Middle frontal gyrus (tissue), 1 donor: ENCODE data around the gene COLEC12.
"Not testable (repeated sequence)": the region's sequence is repeated elsewhere in the genome, so short reads cannot be mapped to it uniquely, and the experiment has no call there.

Source experiments
- DNase-seq: peaks from one replicate; pipeline ENCODE4 v3.0.0-alpha.2; 2015; ENCODE audit warnings: low spot score; ENCODE audit errors: extremely low spot score

The COLEC12 gene

GRCh38 chr18:415047-415446 lies 85.5 kb downstream of the COLEC12 start:
- no peak for DNase-seq

- no peak for DNase-seq
Measured at GRCh38 chr18:413233-413632, 87.3 kb downstream of the COLEC12 start.

GRCh38 chr18:410047-410455 lies 90.5 kb downstream of the COLEC12 start:
- no peak for DNase-seq

- DNase-seq: no peak
Measured at GRCh38 chr18:408367-408766, 92.1 kb downstream of the COLEC12 start.

GRCh38 chr18:407626-408224 lies 92.8 kb downstream of the COLEC12 start:
- DNase-seq: no peak

GRCh38 chr18:407191-407590 lies 93.3 kb downstream of the COLEC12 start:
- no peak for DNase-seq

- no peak for DNase-seq
Measured at GRCh38 chr18:406677-407076, 93.8 kb downstream of the COLEC12 start.

- not testable (repeated sequence) for DNase-seq
Measured at GRCh38 chr18:405006-405405, 95.5 kb downstream of the COLEC12 start.

GRCh38 chr18:404061-404636 lies 96.4 kb downstream of the COLEC12 start:
- no peak for DNase-seq

- no peak for DNase-seq
Measured at GRCh38 chr18:402129-402528, 98.4 kb downstream of the COLEC12 start.

GRCh38 chr18:400456-400855 lies 100.0 kb downstream of the COLEC12 start:
- no peak for DNase-seq

- DNase-seq: no peak
Measured at GRCh38 chr18:399631-400135, 100.8 kb downstream of the COLEC12 start.

- no peak for DNase-seq
Measured at GRCh38 chr18:398935-399630, 101.4 kb downstream of the COLEC12 start.

GRCh38 chr18:396556-396955 lies 103.9 kb downstream of the COLEC12 start:
- DNase-seq: no peak

GRCh38 chr18:396251-396555 lies 104.3 kb downstream of the COLEC12 start:
- DNase-seq: no peak

GRCh38 chr18:395456-396250 lies 104.8 kb downstream of the COLEC12 start:
- no peak for DNase-seq

- DNase-seq: no peak
Measured at GRCh38 chr18:394987-395362, 105.5 kb downstream of the COLEC12 start.

- DNase-seq: no peak
Measured at GRCh38 chr18:394262-394986, 106.1 kb downstream of the COLEC12 start.

GRCh38 chr18:393574-393957 lies 106.9 kb downstream of the COLEC12 start:
- DNase-seq: no peak

GRCh38 chr18:392928-393573 lies 107.5 kb downstream of the COLEC12 start:
- DNase-seq: no peak
